Hair follicle dermal papilla cell (primary cell): ENCODE results near the gene EVL. TPM values are rescaled to one million over a fixed set of nuclear protein-coding genes. Genes with fewer than 3 reads are reported as not detected.

Experiments
- small RNA-seq: library from RNA; depleted of rRNA; stranded (forward); fragments of <200 nt; gene quantifications from one replicate; pipeline ENCODE3, GENCODE V24; 2012
- total RNA-seq: library from RNA; depleted of rRNA; stranded (reverse); fragments of >200 nt; gene quantifications from 2 replicates; pipeline ENCODE4 v1.2.3, GENCODE V29; 2012

Gene EVL
- total RNA-seq = 21.0 and 24.0 TPM in 2 replicates

GRCh38 chr14:100065111-100065871 lies at the start of gene EVL:
TSS of gene EVL (plus strand) at chr14:100065422. CDS start at chr14:100065501, 79 bp downstream.

GRCh38 chr14:100159094-100159864 lies 94.1 kb downstream of the EVL start, which contains the start of gene DEGS2:
TSS of gene DEGS2 (minus strand) at chr14:100159645. CDS start at chr14:100159587, 58 bp downstream.

Small RNA genes lying within 50 kb of the gene (small RNA-seq; reads per million reads assigned to genes)
- gene MIR151B (not detected), gene MIR342 (5,583 reads per million, percentile 100 among the genes with 10 or more reads in this experiment)

Other genes starting within 250 kb of the EVL start
- gene DEGS2, start 94.2 kb downstream of the EVL start, total RNA-seq = 0.16 TPM in 1 of 2 replicates, not detected in the other
- 40.1 and 51.9 TPM in 2 replicates for gene YY1, start 173.7 kb downstream of the EVL start, total RNA-seq
- 15.8 and 17.7 TPM in 2 replicates for gene SLC25A29, start 241.0 kb downstream of the EVL start, total RNA-seq